ENCODE measurements around the gene FOXRED2.

DNA sequence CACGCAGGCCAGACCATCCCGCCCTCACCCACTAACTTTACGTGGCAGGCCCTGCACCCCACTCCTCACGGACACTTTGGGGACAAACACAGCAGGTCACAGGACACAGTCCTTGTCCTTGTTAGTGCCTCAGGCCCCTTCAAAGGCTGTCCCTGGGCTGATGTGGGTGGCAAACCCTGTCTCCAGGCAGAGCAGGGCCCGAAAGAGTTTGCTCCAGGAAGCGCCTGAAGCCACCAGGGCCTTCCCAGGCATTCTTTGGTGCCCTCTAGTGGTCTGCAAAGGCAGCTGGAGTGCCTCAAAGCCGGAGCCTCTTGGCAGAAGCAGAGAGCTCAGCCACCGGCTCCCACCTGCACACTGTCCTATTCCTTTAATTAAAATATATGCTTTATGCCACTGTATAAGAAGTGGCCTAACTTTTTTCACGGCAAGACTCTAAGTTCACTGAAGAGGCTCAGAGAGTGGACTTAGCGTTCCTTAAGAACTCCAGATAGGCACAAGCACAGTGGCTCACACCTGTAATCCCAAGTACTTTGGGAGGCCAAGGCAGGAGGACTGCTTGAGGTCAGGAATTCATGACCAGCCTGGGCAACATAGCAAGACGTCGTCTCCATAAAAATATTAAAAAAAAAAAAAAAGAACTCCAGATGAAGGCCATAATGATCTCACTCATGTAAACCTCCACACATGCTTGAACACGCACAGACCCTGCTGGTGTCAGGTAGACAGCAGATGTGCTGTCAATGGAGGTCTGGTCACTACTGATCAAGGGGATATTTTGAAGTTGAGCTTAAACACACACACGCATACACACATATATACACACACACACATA lies 36.5 kb downstream of the FOXRED2 start:
- TF ChIP-seq CTCF (conservative IDR thresholded peaks at IDR 0.05; ENCODE audit: low read length) = peak; percentile 98
- no peak for TF ChIP-seq EZH2phosphoT487 (IDR thresholded peaks at IDR 0.05; ENCODE audit: borderline replicate concordance, low read depth, low read length)

Measured in OCI-LY7 (cell line).